HFF-Myc (cell line): ENCODE measurements around the gene APOBEC3H.

Source experiments
- DNase-seq: peaks from one replicate; pipeline ENCODE4 v3.0.0-alpha.2; 2011; ENCODE audit warnings: low read depth; ENCODE audit errors: extremely low read depth
- H3K4me3 ChIP-seq: replicated peaks from 2 replicates; pipeline ENCODE4 v1.5.1; 2011; ENCODE audit warnings: low read depth, mild to moderate bottlenecking, control low read depth, low read length
- CTCF ChIP-seq: IDR thresholded peaks from 2 replicates; pipeline ENCODE4 v1.5.1; 2012; ENCODE audit warnings: mild to moderate bottlenecking, low read depth, low read length, control low read depth; ENCODE audit errors: missing control alignments

Gene APOBEC3H

GRCh38 chr22:39095971-39096370 lies 1.1 kb upstream of the APOBEC3H start:
- TF ChIP-seq CTCF = no peak
- DNase-seq = no peak
- H3K4me3 ChIP-seq = no peak overlapping the region

GRCh38 chr22:39098026-39098425 lies 982 bp downstream of the APOBEC3H start:
- no peak overlapping the region for H3K4me3 ChIP-seq
- TF ChIP-seq CTCF = no peak
- DNase-seq = no peak

DNA sequence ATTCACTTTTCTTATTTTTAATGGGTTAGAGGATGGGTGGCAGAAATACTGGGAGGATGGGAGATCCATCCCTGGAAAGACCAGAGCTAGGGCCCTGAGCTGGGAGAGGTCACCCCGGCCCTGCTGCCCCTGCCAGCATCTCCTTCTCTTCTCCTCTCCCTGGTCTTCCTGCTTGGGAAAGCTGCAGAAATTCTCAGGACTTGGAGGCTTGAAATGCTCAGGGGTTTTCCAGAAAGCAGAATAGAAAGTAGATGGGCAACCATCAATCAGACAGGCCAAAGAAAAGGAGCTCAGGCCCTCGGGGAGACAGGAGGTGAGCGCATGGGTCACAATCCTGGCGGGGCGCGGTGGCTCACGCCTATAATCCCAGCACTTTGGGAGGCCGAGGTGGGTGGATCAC lies 1.5 kb downstream of the APOBEC3H start:
- no peak overlapping the region for H3K4me3 ChIP-seq
- DNase-seq = no peak
- TF ChIP-seq CTCF = no peak

DNA sequence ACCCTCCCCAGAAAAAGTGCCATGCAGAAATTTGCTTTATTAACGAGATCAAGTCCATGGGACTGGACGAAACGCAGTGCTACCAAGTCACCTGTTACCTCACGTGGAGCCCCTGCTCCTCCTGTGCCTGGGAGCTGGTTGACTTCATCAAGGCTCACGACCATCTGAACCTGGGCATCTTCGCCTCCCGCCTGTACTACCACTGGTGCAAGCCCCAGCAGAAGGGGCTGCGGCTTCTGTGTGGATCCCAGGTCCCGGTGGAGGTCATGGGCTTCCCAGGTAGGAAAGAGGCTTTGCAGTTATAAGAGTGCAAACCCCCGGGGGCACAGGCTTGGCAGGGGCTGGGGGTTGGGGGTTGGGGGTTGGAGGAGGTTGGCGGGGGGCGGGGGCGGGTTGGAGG lies 4.2 kb downstream of the APOBEC3H start:
- no peak for DNase-seq
- no peak for TF ChIP-seq CTCF
- no peak overlapping the region for H3K4me3 ChIP-seq

DNA sequence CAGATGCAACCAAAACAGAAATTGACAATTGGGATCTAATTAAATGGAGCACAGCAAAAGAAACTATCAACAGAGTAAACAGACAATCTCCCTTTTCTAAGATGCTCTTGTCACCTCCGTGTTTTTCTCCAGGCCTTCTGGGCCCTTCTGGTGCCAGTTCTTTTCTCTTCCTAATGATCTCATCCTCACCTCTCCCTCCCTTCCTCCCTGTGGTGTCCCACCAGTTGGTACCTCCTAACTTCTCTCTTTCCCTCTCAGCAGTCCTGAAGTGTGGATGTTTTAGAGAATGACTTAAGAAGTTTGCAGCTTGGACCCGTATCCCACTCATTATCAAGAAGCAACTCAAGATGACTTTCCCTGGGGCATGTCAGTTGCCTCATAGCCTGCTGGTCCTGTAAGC lies 6.4 kb downstream of the APOBEC3H start:
- DNase-seq = no peak
- TF ChIP-seq CTCF = no peak
- H3K4me3 ChIP-seq = no peak overlapping the region

DNA sequence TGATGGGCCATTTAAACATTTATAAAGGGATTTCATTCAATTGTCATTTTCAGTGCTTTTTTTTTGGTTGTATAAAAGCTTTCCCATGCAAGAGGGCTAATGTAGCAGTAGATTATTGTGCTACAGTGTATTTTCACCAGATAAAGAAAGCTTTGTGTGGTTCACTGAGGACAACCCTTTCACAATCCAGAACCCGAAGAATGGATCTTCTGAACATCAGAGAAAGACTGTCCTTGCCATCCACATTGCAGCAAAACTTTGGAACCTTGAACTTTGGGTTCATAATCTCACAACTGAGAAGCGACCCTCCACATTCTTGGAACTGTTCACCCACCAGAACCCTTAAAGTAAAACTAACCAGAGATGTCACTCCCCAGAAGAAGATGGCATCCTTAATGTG lies 9.3 kb downstream of the APOBEC3H start:
- TF ChIP-seq CTCF = no peak
- DNase-seq = no peak
- H3K4me3 ChIP-seq = no peak overlapping the region

DNA sequence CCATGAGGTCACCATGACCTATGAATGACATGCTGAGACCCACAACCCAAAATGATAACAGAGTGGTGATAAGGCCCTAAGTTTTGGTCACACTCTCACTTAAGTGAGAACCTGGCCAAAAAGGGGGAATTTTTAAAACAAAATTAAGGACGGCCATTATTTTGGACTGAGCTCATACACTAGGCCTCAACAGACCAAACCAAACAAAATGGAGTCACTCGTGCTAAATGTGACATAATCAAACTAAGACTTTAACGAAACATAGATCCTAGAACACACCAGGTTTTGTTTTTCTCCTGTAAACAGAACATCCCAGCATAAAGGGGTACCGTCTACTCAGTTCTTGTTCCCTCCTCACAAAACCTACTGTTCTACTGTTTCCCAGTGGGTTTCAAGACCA lies 11.4 kb downstream of the APOBEC3H start:
- no peak for DNase-seq
- no peak overlapping the region for H3K4me3 ChIP-seq
- TF ChIP-seq CTCF = no peak
